HAP-1 (cell line): Measurements from ENCODE around the gene MCF2L.

ENCODE experiments used
- DNase-seq, 2 experiments: peaks; one replicate each; pipeline ENCODE4 v3.0.0-alpha.2; 2016 to 2020; ENCODE audit warnings: low spot score in 2 of 2
- H3K27me3 ChIP-seq: fragments of 250-450 bp; sonication (Bioruptor Pico); 2 replicates; pipeline ENCODE4 v1.5.1; 2020; ENCODE audit warnings: low read depth, mild to moderate bottlenecking, moderate library complexity
- H3K36me3 ChIP-seq: fragments of 250-450 bp; sonication (Bioruptor Pico); replicated peaks from 2 replicates; pipeline ENCODE4 v1.5.1; 2020; ENCODE audit warnings: mild to moderate bottlenecking
- H3K4me1 ChIP-seq: fragments of 250-450 bp; sonication (Bioruptor Pico); 2 replicates; pipeline ENCODE4 v1.5.1; 2020; ENCODE audit warnings: mild to moderate bottlenecking
- H3K4me3 ChIP-seq: fragments of 250-450 bp; sonication (Bioruptor Pico); 2 replicates; pipeline ENCODE4 v1.5.1; 2020; ENCODE audit warnings: mild to moderate bottlenecking, moderate library complexity
- H3K9me3 ChIP-seq: fragments of 250-450 bp; sonication (Bioruptor Pico); 2 replicates; pipeline ENCODE4 v1.5.1; 2020; ENCODE audit warnings: mild to moderate bottlenecking, moderate library complexity
- in situ Hi-C: fragments of 300-500 bp; cut with MboI; formaldehyde crosslinking; loops from 3 replicates; pipeline ENCODE4 v1.14.3; 2020; ENCODE audit warnings: low sequenced_read_pairs, inconsistent platforms, mixed read lengths

Gene MCF2L

DNA sequence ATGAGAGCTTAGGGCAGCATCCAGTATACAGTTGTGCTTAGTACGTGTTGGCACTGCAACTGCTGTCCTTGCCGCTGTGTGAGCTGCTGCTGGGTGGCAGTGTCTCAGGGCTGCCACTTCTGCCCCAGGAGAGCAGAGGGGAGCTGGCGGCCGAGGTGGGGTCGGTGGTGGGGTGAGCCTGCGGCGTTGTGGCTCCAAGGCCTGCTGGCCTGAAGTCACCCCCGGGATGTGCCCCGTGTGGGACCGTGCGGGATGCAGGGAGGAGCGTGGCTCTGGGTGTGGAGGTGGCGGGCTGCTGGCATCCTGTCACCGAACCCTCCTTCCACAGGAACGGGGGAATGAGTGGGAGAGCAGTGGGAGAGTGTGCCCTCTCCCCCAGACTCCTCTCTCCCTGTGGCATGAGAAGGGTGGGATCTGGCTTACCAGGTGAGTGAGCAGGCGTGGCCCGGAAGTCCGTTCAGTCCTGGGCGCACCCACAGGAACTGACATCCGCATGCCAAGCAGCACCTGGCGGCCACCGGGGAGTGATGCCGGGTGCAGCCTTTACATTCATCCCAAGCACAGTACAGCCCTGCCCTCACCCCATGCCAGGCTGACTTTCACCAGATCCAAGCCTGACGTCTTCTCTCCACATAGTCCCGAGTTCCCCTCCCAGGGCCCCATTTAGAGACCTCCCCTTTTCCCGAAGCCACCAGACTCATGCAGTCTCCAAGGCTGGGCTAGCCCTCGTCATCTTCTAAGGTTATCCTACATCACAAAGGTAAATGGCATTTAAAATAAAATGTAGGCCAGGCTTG, 26.6 kb downstream of the MCF2L start:
- no peak overlapping the region for H3K4me3 ChIP-seq
- H3K27me3 ChIP-seq, result peaks cover 4% of the 10 kb centered on the region; the same call in 1 of the 2 replicates
- H3K4me1 ChIP-seq, result no peaks in the 10 kb centered on the region
- no peaks in the 10 kb centered on the region for H3K36me3 ChIP-seq
- no peak for DNase-seq
- H3K9me3 ChIP-seq, result no peaks in the 10 kb centered on the region
- in situ Hi-C loops, result no loop called here

DNA sequence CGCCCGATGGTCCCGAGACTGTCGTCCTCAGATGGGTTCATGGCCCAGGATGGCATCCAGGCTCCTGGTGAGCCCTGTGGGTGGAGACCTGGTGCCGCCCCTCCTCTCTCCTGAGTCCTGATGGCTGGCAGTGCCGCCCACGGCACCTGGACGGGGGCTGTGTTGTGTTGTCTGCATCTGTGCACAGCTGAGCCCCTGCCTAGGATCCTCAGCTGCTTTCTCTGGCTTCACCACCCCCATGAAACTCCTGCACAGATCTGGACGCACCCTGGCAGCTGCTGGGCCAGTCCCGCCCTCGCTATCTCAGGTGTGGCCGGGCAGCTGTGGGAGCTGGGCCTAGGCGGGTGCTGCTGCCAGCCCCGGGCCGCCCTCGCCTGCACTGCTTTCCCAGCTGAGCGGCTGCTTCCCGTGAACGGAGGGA, 27.7 kb downstream of the MCF2L start:
- Histone ChIP-seq H3K36me3 (no peaks in the 10 kb centered on the region), H3K27me3 (peaks cover 4% of the 10 kb centered on the region; the same call in 1 of the 2 replicates), H3K4me3 (no peak overlapping the region), H3K9me3 (no peaks in the 10 kb centered on the region), H3K4me1 (no peaks in the 10 kb centered on the region)
- DNase-seq, result no peak
- in situ Hi-C loops, result no loop called here

DNA sequence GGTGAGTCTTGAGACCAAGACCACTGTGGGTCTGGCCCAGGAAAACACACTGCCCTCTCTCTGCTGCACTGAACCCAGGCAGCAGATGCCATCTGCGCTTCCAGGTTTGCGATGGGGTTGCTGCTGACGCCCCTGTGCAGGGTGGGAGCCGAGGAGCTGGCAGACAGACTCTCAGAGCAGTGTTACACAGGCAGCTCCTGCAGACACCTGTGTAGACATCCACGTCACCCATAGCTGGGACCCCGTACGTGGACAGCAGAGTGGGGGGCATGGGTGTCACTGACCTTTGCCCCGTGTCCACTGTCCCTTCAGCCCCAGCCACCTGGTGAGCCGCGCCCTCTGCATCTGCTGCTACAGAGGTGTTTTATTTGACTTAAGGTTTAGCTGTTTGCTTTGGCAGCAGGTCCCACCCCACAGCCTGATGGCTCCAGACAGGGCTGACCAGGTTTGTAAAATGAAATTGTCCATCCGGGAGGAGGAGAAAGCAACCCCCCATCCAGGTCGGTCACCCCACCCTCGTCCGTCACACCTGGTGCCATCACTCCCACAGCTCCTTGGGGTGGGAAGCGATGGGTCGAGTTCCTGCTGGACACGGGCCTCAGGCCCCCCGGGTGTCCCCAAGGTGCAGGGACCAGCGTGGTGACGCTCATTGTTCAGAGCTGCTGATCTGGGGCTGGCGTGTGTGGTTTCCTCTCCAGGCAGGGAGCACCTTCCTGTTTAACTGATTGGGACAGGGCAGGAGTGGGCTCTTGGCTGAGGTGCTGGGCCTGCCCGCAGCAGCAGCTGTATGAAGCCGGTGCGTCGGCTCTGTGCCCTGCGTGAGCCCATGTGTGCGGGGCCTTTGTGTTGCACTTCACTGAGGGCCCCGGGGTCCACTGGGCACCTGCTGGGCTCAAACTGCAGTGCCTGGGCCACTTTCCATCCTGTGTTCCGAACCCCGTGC, 28.4 kb downstream of the MCF2L start:
- H3K9me3 ChIP-seq, result no peaks in the 10 kb centered on the region
- no peak overlapping the region for H3K4me3 ChIP-seq
- no peak for DNase-seq
- peaks cover 4% of the 10 kb centered on the region; the same call in 1 of the 2 replicates for H3K27me3 ChIP-seq
- H3K36me3 ChIP-seq, result no peaks in the 10 kb centered on the region
- in situ Hi-C loops, result no loop called here
- H3K4me1 ChIP-seq, result no peaks in the 10 kb centered on the region; the same call in 1 of the 2 replicates

DNA sequence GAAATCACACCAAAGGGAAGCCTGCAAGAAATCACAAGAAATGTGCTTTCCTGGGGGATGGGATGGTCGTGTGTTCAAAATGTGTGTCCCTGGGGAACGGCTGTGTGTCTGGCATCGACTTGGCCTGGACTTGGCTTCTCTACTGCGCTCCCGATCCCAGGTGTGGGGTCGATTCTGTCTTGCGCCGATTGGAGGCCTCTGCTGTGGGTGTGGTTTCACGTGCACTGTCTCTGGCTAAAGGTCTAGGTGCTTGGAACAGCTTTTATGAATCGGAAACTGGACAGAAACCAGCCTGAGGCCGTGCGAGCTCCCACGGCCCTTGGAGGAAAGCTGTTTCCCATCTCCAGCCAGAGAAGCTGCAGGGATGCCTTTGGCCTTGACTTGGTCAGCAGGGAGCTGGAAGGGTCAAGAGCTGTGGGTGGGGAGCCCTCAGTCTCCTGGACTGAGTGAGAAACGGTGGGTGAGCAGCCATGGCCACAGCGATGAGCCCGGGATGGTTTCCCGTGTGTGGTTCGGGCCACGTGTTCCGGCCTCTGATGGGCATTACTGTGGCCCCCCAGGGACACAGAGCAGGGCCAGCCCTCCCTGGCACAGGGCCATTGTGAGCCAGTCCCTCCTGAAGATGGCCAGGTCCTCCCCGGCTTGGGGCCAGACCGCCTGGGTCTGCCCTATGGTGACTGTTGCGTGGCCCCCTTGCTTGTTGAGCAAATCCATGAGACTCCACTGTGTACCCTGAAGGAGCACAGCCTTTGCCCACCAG, 29.7 kb downstream of the MCF2L start:
- DNase-seq, result no peak
- in situ Hi-C loops, result no loop called here
- Histone ChIP-seq H3K4me3 (no peak overlapping the region), H3K9me3 (no peaks in the 10 kb centered on the region), H3K27me3 (0 out of 2 replicates have a peak, but pooled peaks cover 4% of the 10 kb centered on the region), H3K36me3 (no peaks in the 10 kb centered on the region), H3K4me1 (no peaks in the 10 kb centered on the region; the same call in 1 of the 2 replicates)

DNA sequence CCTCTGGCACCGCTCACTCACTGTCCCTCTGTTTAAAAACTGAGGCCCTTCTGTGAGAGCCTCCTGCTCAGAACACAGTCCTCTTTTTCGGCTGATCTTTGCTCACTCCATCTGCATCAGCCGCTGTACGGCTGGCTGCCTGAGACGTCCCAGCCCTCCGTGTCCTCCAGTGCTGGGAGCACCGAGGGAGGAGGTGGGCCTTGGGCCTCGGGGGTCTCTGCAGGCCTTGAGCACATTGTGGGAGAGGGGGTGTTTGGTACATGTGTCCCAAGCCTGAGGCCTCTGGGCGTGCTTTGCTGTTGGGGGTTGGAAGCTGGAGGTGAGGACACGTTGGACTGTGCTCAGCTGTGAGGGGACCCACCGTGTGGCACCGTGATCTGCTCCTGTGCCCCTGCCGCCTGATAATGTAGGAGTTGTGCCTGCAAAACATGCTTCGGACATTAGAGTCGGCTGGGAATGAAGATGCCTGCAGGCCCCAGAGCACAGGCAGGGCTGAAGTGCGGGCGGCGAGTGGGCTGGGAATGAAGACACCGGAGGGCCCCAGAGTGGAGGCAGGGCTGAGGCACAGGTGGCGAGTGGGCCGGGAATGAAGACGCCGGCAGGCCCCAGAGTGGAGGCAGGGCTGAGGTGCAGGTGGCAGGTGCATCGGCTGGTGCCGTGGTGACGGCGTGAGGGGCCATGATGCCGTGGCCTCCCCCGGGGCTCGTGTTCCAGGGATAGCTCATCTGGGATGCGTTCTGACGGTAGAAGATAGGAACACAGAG, 30.6 kb downstream of the MCF2L start:
- Histone ChIP-seq H3K27me3 (no peaks in the 10 kb centered on the region), H3K4me3 (no peak overlapping the region), H3K9me3 (no peaks in the 10 kb centered on the region), H3K36me3 (no peaks in the 10 kb centered on the region), H3K4me1 (no peaks in the 10 kb centered on the region; the same call in 1 of the 2 replicates)
- in situ Hi-C loops, result no loop called here
- no peak for DNase-seq

DNA sequence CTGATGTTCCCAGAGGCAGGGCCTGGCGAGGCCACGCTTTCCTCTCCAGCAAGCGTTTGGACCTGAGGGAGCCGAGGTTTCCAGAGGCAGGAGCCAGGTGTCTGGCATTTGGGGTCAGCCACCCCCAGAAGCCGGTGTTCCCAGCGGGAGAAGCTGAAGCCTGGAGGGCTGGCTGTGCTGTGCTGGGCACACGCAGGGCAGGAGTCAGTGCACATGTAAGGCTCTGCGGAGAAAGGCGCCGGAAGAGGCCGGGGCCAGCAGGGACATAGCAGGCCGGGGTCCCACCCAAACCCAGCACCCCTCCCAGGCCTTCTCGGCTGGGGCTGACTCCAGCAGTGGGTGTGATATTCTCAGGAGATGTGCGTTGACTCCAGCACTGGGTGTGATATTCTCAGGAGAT, 31.6 kb downstream of the MCF2L start:
- in situ Hi-C loops, result no loop called here
- no peaks in the 10 kb centered on the region; the same call in 1 of the 2 replicates for H3K4me1 ChIP-seq
- H3K9me3 ChIP-seq, result no peaks in the 10 kb centered on the region
- H3K36me3 ChIP-seq, result no peaks in the 10 kb centered on the region
- DNase-seq, result no peak
- no peaks in the 10 kb centered on the region for H3K27me3 ChIP-seq
- H3K4me3 ChIP-seq, result no peak overlapping the region

DNA sequence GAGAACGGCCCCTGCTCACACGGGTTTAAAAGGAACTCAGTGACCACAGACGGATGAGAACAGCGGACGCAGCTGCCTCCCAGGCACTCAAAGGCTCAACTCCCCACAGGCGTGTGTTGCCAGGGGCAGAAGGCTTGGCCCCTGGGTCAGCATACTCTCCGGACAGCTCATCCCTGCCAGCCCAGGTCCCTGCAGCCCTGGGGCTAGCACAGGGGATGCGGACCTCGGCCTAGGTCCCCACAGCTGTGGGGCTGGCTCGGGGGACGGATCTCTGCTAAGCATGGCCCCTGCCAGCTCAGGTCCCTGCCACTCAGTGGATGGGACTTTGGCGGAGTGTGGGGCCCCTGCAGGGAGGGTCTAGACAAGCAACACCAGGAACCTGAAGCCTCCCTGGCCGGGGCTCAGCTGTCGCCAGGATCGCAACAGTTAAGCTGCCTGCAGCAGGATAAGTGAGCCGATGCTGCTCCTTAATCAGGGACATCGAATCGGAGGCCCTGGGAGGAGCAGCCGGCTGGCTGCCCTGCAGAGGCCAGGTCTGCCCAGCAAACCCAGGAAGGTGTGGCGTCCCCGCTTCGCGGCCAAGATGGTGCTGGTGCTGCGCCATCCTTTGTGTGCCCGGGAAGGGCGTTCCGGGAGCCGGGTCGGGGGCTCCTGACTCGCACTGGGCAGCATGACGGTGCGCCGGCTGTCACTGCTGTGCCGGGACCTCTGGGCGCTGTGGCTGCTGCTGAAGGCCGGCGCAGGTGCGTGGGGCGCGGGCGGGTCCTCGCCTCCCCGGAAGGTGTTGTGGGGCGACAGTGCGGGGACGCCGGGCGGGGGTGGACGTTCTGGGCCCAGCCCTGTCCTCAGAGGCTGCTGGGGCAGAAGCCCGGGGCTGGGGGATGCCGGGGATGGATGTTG, 32.5 kb downstream of the MCF2L start:
- Histone ChIP-seq H3K4me1 (no peaks in the 10 kb centered on the region; the same call in 1 of the 2 replicates), H3K36me3 (no peaks in the 10 kb centered on the region), H3K9me3 (no peaks in the 10 kb centered on the region), H3K27me3 (no peaks in the 10 kb centered on the region), H3K4me3 (peak overlapping the region; percentile 4; the same call in 1 of the 2 replicates)
- in situ Hi-C loops, result no loop called here
- peak; percentile 22 to 74 for DNase-seq

DNA sequence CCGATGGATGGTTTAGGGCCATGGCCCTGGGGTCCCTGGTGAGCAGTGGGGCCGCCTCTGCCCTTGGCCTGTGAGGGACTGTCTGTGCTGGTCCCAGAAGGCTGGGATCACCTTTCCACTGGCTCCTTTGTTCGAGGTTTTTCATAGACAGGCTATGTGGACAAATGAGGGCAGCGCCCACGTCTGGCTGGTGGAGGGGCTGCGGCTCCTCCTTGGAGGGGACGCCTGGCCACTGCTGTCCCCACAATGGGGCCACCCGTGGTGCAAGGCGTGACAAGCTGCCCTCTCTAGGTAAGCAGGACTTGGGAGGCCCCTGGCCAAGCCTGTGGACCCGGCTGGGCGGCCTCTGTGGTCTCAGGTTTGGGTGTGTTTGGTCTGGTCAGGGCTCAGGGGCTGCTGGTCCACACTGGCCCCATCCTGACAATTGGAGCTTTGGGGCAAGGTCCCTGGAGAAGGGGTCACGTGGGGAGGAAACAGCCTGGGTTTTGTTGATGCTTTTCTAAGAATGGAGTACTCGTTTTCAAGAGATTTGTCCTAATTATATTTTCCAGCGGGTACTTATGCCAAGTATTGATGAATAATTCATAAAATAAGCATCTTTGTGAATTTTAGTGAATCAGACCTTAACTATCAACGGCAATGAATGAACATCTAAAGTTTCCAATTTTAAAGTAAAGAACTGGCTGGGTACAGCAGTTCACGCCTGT, 33.3 kb downstream of the MCF2L start:
- Histone ChIP-seq H3K27me3 (no peaks in the 10 kb centered on the region), H3K4me3 (no peak overlapping the region), H3K4me1 (no peaks in the 10 kb centered on the region; the same call in 1 of the 2 replicates), H3K36me3 (no peaks in the 10 kb centered on the region), H3K9me3 (no peaks in the 10 kb centered on the region)
- peak; percentile 7 to 61 for DNase-seq
- in situ Hi-C loops, result no loop called here

DNA sequence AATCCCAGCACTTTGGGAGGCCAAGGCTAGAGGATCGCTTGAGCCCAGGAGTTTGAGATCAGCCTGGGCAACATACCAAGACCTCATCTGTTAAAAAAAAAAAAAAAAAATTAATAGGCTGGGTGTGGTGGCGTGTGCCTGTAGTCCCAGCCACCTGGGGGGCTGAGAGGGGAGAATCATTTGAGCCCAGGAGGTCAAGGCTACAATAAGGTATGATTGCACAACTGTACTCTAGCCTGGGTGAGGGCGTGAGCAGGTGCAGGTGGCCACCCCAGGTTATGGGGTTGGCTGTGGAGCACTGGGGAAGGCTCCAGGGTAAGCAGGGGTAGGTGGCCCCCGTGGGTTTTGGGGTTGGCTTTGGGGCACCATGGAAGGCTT, 33.9 kb downstream of the MCF2L start:
- DNase-seq, result no peak
- Histone ChIP-seq H3K9me3 (no peaks in the 10 kb centered on the region), H3K27me3 (no peaks in the 10 kb centered on the region), H3K36me3 (no peaks in the 10 kb centered on the region), H3K4me3 (no peak overlapping the region), H3K4me1 (no peaks in the 10 kb centered on the region; the same call in 1 of the 2 replicates)
- in situ Hi-C loops, result no loop called here

DNA sequence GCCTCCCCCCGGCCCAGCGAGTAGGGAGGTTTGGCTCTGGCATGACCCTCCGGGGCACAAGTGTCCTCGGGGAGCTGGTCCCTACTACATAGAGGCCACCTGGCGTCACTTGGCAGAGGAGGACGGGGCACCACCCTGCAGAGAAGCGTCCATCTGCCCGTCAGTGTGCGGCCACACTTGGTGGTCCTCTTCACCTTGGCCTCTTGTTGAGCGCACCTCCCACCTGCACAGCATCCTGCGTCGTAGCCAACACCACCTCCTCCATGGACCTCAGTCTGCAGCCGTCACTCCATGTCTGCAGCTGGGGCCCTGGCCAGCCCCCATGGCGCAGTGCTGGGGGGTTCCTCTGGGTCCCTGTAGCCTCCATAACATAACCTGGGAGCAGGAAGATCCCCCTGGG, 35.1 kb downstream of the MCF2L start:
- Histone ChIP-seq H3K4me1 (no peaks in the 10 kb centered on the region; the same call in 1 of the 2 replicates), H3K36me3 (no peaks in the 10 kb centered on the region), H3K9me3 (no peaks in the 10 kb centered on the region), H3K27me3 (no peaks in the 10 kb centered on the region), H3K4me3 (no peak overlapping the region)
- DNase-seq, result no peak
- in situ Hi-C loops, result no loop called here

DNA sequence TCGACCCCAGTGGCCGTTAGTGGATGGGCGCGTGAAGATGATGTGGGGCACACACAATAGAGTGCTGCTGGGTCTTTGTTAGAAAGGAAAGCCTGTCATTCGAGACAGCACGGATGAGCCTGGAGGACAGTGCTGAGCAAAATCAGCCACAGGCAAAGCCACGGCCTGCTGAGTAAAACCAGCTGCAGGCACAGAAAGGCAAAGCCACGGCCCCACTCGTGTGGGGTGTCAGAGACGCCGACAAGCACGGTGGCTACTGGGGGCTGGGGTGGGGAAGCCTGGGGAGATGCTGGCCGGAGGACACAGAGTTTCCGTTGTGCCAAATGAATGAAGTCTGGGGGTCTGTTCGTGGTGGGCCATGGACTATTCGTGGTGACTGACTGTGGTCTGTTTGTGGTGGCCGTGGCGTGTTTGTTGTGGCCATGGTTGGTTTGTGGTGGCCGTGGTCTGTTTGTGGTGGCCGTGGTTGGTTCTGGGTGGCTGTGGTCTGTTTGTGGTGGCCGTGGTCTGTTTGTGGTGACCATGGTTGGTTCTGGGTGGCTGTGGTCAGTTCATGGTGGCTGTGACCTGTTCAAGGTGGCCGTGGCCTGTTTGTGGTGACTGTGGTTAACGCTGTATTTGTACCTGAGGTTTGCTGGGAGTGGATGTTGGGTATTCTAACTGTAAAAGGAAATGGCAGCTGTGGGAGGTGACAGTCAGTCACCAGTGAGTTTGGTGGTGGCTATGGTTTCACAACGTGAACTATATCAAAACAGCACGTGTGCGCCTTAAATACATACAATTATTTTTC, 36.3 kb downstream of the MCF2L start:
- no peaks in the 10 kb centered on the region for H3K27me3 ChIP-seq
- DNase-seq, result no peak
- no peaks in the 10 kb centered on the region for H3K9me3 ChIP-seq
- no peak overlapping the region for H3K4me3 ChIP-seq
- H3K36me3 ChIP-seq, result no peaks in the 10 kb centered on the region
- H3K4me1 ChIP-seq, result no peaks in the 10 kb centered on the region; the same call in 1 of the 2 replicates
- in situ Hi-C loops, result no loop called here
